ENCODE results near the gene MUC5AC. TPM values are rescaled to one million over a fixed set of nuclear protein-coding genes. Genes with fewer than 3 reads are reported as not detected.
"Not testable (repeated sequence)": the region's sequence is repeated elsewhere in the genome, so short reads cannot be mapped to it uniquely, and the experiment has no call there.

The MUC5AC gene
- total RNA-seq, 4 donors from 2014 or later, result not detected

- no peak for DNase-seq
- Histone ChIP-seq H3K4me3 (replicated peaks in 1 of 3) (no peak overlapping the region), H3K36me3 (no peaks in the 10 kb centered on the region), H3K9me3 (no peaks in the 10 kb centered on the region), H3K4me1 (no peaks in the 10 kb centered on the region), H3K27ac (no peak overlapping the region), H3K27me3 (no peaks in the 10 kb centered on the region)
- 60 to 73% methylated on average over 4 of the region's 4 CpGs for WGBS, 2 donors
- intact Hi-C loops (cut with DNase I), result no loop called here
- TF ChIP-seq, protein P1, sequence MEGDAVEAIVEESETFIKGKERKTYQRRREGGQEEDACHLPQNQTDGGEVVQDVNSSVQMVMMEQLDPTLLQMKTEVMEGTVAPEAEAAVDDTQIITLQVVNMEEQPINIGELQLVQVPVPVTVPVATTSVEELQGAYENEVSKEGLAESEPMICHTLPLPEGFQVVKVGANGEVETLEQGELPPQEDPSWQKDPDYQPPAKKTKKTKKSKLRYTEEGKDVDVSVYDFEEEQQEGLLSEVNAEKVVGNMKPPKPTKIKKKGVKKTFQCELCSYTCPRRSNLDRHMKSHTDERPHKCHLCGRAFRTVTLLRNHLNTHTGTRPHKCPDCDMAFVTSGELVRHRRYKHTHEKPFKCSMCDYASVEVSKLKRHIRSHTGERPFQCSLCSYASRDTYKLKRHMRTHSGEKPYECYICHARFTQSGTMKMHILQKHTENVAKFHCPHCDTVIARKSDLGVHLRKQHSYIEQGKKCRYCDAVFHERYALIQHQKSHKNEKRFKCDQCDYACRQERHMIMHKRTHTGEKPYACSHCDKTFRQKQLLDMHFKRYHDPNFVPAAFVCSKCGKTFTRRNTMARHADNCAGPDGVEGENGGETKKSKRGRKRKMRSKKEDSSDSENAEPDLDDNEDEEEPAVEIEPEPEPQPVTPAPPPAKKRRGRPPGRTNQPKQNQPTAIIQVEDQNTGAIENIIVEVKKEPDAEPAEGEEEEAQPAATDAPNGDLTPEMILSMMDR (IDR thresholded peaks at IDR 0.05), result no peak
- TF ChIP-seq POLR2A (IDR thresholded peaks at IDR 0.05), result no peak
Measured at GRCh38 chr11:1157341-1157644, 460 bp upstream of the MUC5AC start.

- H3K4me1 ChIP-seq, result no peaks in the 10 kb centered on the region
- no peaks in the 10 kb centered on the region for H3K9me3 ChIP-seq
- no peak overlapping the region for H3K27ac ChIP-seq
- 72 to 85% methylated on average over 10 to 12 of the region's 32 CpGs for WGBS, 2 donors
- no peaks in the 10 kb centered on the region for H3K27me3 ChIP-seq
- intact Hi-C loops (cut with DNase I), result no loop called here
- no peaks in the 10 kb centered on the region for H3K36me3 ChIP-seq
- no peak overlapping the region for H3K4me3 ChIP-seq (replicated peaks in 1 of 3)
- TF ChIP-seq, protein P1 (IDR thresholded peaks at IDR 0.05), result no peak
- no peak for TF ChIP-seq POLR2A (IDR thresholded peaks at IDR 0.05)
- no peak for DNase-seq
Measured at GRCh38 chr11:1158681-1159487, 1.1 kb downstream of the MUC5AC start.

- intact Hi-C loops (cut with DNase I); DNase-seq; H3K27me3 ChIP-seq; H3K36me3 ChIP-seq; H3K9me3 ChIP-seq; H3K4me1 ChIP-seq; H3K27ac ChIP-seq; H3K4me3 ChIP-seq (replicated peaks in 1 of 3): not testable (repeated sequence)
- WGBS, 2 donors, result 60% methylated on average over 2 of the region's 24 CpGs; no CpG with 5 or more reads in 1 of the 2 donors
Measured at GRCh38 chr11:1159488-1160220, 1.9 kb downstream of the MUC5AC start.

GRCh38 chr11:1160231-1161101 is 2.7 kb downstream of the MUC5AC start:
- Histone ChIP-seq H3K27me3 (no peaks in the 10 kb centered on the region), H3K4me1 (no peaks in the 10 kb centered on the region), H3K36me3 (no peaks in the 10 kb centered on the region), H3K4me3 (replicated peaks in 1 of 3) (no peak overlapping the region), H3K27ac (no peak overlapping the region), H3K9me3 (no peaks in the 10 kb centered on the region)
- 76 to 91% methylated on average over 11 to 22 of the region's 32 CpGs for WGBS, 2 donors
- intact Hi-C loops (cut with DNase I), result no loop called here
- TF ChIP-seq, protein P1 (IDR thresholded peaks at IDR 0.05), result no peak
- TF ChIP-seq POLR2A (IDR thresholded peaks at IDR 0.05), result no peak
- no peak for DNase-seq

GRCh38 chr11:1161410-1162137 is 3.8 kb downstream of the MUC5AC start:
- Histone ChIP-seq H3K27me3 (no peaks in the 10 kb centered on the region), H3K4me1 (no peaks in the 10 kb centered on the region), H3K36me3 (no peaks in the 10 kb centered on the region), H3K9me3 (no peaks in the 10 kb centered on the region), H3K4me3 (replicated peaks in 1 of 3) (no peak overlapping the region), H3K27ac (no peak overlapping the region)
- DNase-seq, result no peak
- WGBS, 2 donors, result 77 to 88% methylated on average over 27 to 42 of the region's 42 CpGs
- no peak for TF ChIP-seq POLR2A (IDR thresholded peaks at IDR 0.05)
- TF ChIP-seq, protein P1 (IDR thresholded peaks at IDR 0.05), result no peak
- intact Hi-C loops (cut with DNase I), result no loop called here
